Vagina (tissue), 2 donors: ENCODE data around the gene PITRM1.

Experiments
- POLR2A ChIP-seq, 2 donors: fragments of 450-650 bp; IDR thresholded peaks; one replicate each; pipeline ENCODE4 v1.6.1; 2017; ENCODE audit warnings: antibody characterized with exemption in 2 of 2, mild to moderate bottlenecking in 2 of 2, moderate library complexity in 2 of 2
- TF ChIP-seq, protein P1 (sequence below), 3 experiments: fragments of 450-650 bp in 2 of 3; fragments of 200-600 bp in 1 of 3; sonication (generic) in 1 of 3; IDR thresholded peaks; one replicate each; pipeline ENCODE4 v1.5.1; 2017 to 2019; ENCODE audit warnings: antibody characterized with exemption in 3 of 3, mild to moderate bottlenecking in 2 of 3, moderate library complexity in 2 of 3

DNA sequence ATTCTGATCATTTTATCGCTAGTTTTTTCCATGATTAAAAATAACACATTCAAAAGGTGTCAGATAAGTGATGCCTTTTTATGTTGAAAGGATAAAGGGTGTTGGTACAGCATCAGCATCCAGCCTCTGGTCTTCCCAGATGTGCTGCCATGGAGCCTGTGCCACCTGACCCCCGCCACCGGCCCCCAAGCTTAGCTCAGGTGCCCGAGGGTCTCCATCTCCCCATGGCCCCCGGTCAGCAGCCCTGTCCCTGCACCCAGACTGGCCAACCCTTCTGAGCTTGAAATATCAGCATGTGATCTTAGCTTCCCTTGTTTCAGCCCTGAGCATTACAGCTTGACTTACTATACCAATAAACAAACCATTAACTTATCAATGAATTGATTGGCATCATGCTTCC, 80.7 kb downstream of the PITRM1 start:
- no peak for TF ChIP-seq POLR2A (IDR thresholded peaks at IDR 0.05)
- TF ChIP-seq, protein P1, sequence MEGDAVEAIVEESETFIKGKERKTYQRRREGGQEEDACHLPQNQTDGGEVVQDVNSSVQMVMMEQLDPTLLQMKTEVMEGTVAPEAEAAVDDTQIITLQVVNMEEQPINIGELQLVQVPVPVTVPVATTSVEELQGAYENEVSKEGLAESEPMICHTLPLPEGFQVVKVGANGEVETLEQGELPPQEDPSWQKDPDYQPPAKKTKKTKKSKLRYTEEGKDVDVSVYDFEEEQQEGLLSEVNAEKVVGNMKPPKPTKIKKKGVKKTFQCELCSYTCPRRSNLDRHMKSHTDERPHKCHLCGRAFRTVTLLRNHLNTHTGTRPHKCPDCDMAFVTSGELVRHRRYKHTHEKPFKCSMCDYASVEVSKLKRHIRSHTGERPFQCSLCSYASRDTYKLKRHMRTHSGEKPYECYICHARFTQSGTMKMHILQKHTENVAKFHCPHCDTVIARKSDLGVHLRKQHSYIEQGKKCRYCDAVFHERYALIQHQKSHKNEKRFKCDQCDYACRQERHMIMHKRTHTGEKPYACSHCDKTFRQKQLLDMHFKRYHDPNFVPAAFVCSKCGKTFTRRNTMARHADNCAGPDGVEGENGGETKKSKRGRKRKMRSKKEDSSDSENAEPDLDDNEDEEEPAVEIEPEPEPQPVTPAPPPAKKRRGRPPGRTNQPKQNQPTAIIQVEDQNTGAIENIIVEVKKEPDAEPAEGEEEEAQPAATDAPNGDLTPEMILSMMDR (IDR thresholded peaks at IDR 0.05): no peak
